ENCODE results near the gene PEAK3.

PEAK3 gene

DNA sequence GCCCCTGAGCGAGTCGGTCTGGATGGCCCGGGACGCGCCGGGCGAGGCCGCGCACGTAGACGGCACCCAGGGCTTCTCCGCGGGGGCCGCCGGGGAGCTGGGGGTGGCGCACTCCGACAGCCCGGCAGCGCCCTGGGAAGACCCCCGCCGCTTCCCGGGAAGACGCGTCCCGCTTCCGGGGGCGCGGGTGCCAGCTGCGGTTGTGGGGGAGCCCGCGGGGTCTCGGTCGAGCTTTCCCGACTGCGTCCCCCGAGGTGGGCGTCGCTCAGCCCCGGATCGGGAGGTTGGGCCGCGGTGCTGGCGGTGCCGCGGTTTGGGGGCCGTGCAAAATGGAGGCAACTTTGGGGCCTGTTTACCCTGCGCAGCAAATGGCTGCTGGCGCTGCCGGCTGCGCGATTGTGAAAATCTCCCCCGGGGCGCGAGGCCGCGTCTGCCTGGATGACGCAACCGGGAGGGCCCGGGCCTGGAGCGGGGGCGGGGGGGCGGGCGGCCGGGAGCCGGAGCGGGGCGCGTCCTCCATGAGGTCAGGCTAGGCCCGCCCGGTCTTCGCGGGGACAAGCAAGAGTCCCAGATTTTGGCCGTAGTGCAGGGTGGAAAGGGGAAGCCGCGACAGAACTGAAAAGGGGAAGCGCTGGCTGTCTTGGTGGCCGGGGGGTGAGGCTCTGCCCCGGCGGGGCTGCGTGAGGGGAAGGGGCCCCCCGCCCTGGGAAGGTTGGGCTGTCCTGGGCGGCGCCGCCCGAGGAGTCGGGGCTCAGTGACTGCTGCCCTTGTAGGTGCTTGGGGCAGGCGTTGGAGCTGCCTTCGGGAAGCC, 11.3 kb downstream of the PEAK3 start:
- DNase-seq (ENCODE audit: low read depth): peak; percentile 59

DNA sequence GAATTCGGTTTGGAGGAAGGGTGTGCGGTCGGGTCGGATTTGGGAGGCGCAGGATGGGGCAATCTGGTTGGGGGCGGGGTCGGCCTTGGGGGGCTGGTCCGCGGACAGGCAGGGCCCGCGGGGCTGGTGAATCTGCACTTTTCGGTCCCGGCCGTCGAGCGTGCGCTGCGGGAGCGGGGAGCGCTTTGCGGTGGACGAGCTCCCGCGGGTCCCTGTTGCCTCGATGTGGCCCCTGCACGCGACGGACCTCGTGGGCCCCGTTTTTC, 11.9 kb downstream of the PEAK3 start:
- no peak for DNase-seq (ENCODE audit: low read depth)

DNA sequence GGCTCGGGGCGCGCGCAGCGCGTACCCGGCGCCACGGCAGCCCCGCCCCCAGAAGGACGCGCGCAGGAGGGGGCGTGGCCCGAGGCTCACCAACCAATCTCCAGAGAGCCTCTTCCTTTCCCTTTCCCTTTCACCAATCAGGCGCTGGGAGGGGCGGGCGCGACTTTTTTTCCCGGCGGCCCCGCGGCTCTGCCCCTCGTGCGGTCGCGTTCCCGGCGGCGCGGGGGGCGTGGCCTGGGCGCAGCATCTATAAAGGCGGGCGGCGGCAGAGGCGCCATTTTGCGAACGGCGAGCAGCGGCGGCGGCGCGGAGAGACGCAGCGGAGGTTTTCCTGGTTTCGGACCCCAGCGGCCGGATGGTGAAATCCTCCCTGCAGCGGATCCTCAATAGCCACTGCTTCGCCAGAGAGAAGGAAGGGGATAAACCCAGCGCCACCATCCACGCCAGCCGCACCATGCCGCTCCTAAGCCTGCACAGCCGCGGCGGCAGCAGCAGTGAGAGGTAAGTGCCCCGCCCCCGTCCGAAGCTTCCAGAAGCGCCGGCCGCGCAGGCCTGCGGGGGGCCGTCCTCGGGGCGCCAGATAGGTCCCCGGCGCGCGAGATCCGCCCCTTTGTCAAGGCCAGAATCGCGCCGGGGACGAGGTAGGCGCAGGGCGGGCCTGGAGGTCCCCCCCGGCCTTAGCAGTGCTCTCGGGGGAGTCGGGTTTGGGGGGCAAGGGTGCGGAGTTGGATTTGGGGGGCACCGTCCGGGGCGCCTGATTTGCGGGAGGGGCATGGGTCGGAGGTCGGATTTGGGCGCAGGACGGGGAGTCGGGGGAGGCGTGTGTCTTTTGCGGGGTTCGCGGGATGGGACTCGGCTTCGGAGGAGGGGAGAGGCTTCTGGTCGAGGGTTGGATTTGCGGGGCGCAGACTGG, 12.5 kb downstream of the PEAK3 start:
- peak; percentile 99 for DNase-seq (ENCODE audit: low read depth)

DNA sequence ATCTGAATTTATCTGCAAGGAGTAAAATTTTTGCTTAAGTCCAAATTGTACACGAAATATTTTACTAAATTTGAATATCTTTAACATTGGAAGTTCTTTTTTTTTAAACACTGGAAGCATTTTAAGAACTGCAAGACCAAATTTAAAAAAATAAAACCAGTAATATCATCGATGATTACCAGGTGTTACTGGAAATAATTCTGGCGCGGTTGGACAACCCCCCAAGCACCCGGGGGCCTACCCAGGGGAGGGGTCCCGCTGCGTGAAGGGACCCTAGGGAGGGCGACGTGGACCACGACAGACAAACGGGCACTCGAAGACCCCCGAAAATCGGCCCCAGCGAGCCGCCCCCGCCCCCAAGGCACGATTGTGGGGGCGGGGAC, 13.1 kb downstream of the PEAK3 start:
- DNase-seq (ENCODE audit: low read depth): no peak

DNA sequence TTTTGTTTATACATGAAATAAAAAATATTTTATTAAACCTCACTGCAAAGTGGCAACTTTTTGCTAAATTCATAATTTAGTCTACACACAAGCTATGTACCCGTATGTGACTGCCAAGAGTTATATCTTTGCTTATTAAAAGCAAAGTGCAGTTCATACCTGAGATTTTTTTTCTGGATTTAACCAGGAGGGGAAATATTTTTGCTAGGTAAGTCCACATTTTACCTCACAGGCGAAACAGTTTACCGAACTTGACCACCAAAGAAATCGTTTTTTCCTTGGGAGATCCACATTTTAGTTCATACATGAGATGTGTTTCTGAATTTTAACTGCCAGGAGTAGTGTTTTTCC, 13.5 kb downstream of the PEAK3 start:
- no peak for DNase-seq (ENCODE audit: low read depth)

DNA sequence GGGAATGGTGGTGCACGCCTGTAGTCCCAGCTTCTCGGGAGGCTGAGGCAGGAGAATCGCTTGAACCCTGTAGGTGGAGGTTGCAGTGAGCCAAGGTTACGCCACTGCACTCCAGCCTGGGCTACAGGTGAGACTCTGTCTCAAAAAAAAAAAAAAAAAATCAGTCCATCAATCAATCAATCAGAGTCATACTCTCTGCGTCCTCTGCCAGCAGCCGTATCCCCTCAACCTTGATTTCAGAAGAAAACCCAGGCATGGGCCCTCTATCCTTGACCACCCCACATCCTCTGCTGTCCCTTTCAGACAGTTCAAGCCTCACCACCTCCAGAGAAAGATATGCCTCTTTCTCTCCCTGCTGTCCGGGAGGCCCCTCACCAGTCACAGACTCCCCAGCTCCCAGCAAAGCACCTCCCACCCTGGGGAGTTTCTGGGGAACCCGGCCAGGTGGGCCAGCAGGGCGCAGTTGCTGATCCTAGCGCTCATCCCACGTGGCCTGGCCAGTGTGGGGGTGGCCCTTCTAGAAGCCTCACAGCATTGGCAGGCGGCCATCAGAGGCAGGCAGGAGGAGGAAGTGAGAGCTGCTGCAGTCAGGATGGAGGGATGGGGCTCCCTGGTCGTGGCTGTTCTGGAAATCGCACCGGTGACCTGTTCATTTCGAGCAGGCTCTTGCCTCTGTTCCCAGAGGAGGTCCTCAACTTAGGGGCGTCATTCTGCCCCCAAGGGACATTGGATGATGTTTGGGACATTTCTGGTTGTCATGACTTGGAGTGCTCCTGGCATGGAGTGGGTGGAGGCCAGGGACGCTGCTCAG, 15.6 kb downstream of the PEAK3 start:
- no peak for DNase-seq (ENCODE audit: low read depth)

DNA sequence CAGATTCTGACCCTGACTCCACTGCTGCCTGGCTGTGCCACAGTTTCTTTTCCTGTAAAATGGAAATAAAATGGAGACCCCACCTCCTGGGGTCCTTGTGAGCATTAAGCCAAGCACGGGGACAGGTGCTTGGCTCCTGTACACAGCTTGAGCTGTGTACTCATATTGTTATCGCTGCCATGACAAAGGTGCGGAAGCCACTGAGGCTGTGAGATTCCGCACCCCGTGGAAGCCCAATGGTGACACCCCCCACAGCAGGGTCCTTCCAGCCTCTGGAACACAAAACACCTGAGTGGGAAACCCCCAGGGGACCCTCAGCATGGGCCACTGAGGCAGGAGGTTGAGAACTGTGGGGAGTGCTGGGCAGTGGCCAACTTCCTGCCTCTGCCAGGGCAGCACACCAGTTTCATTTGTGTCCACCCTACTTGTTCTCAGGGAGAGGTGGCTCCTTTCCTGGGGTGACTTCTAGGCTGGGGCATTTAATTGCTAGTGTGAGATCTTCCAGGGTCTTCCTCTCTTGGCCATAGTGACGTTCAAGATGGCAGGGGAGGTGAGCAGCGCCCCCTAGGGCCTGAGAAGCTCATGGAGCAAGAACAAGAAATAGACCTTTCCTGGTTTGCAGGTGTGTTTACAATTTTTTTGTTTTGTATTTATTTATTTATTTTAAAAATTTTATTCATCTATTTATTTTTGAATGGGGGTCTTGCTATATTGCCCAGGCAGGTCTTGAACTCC, 20.4 kb downstream of the PEAK3 start:
- DNase-seq (ENCODE audit: low read depth): no peak

DNA sequence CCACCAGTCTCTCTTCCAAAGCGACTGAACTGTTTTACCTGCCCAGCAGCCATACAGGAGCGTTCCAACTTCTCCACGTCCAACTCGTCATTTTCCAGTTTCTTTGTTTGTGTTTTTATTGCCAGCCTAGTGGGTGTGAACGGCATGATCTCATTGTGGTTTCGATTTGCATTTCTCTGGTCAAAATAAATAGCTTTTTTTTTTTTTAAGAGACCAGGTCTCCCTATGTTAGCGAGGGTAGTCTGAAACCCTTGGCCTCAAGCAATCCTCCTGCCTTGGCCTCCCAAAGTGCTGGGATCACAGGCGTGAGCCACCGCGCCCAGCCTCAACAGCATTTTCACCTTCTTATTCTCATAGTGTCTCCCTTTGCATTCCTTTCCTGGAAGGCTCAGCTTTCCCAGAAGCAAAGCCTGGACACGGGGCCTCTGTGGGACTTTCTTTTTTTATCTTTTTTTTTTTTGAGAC, 21.6 kb downstream of the PEAK3 start:
- no peak for DNase-seq (ENCODE audit: low read depth)

DNA sequence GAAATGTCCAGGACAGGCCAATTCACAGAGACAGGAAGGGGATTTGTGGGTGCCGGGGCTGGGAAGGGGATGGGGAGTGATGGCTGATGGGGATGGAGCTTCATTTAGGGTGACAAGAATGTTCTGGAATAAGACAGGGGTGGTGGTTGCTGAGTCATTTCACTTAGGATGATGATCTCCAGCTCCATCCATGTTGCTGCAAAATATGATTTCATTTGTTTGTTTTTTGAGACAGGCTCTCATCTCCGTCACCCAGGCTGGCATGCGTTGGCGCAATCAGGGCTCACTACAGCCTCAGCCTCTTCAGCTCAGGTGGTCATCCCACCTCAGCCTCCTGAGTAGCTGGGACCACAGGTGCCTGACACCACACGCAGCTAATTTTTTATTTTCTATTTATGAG, 22.6 kb downstream of the PEAK3 start:
- DNase-seq (ENCODE audit: low read depth): no peak

DNA sequence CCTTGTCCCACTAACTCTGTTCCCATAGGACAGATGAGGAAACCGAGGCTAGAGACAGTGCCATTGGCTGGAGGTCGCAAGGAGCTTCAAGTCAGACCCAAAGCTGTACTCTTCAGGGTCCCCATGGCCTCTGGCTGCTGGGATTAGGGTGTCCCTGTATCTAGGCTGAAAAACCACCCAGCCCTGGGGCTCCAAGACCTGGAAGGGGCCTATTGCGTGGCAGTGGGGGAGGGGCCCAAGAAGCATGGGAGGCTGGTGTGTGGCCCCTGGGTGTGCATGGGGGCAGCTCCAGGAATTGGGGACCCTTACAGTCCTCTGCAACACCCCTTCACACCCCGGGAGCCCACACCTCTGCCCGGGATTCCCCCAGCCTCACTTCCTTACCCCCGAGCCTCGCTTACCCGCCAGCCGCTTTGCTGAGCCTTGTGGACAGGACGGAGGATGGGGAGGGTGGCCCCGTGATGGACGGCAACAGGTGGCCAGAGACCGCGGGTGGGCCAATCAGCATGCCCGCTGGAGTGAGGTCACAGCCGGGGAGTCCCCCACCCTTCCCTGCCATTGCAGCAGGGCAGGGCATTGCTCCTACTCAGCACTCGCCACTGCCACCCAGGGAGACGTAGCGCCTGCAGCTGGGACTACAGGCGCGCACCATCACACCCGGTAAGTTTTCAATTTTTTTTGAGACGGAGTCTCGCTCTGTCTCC, 25.8 kb downstream of the PEAK3 start, which contains the start of gene JSRP1:
TSS of gene JSRP1 (minus strand) at position 436 of the 704 bp plus-strand sequence. CDS start 1,103 bp downstream, outside the sequence.
- DNase-seq (ENCODE audit: low read depth): no peak

DNA sequence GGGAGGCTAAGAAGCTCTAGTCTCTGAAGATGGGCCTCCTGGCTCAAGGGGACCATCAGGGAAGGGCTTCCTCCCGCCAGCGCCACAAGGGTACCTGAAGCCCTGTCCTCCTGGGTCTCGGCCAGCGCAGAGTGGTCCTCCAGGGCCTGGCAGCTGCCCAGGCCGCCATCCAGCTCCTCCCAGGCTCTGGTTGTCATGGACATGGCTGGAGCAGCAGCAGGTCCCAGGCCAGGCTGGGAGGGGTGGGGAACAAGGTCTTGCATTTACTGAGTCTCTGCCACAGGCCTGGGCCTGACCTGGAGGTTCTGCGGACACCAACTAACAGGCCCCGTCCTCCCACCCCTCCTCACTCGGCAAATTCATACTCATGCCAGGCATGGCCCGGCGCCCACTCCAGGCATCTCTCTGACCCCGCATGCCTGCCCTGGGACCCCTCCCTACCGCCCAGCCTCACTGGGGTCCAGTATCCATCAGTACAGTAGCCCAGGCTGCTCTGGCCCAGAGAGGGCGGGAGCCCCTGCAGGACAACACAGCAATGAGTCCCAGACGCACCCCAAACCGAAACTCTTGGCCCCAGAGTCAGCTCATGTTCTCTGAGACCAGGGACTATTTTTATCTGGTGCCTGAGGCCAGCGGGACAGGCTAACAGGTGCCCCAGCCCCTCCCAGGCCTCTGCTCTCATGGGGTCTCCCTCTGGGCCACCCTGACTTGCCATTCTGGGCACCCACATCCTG, 26.7 kb downstream of the PEAK3 start:
- DNase-seq (ENCODE audit: low read depth): no peak

DNA sequence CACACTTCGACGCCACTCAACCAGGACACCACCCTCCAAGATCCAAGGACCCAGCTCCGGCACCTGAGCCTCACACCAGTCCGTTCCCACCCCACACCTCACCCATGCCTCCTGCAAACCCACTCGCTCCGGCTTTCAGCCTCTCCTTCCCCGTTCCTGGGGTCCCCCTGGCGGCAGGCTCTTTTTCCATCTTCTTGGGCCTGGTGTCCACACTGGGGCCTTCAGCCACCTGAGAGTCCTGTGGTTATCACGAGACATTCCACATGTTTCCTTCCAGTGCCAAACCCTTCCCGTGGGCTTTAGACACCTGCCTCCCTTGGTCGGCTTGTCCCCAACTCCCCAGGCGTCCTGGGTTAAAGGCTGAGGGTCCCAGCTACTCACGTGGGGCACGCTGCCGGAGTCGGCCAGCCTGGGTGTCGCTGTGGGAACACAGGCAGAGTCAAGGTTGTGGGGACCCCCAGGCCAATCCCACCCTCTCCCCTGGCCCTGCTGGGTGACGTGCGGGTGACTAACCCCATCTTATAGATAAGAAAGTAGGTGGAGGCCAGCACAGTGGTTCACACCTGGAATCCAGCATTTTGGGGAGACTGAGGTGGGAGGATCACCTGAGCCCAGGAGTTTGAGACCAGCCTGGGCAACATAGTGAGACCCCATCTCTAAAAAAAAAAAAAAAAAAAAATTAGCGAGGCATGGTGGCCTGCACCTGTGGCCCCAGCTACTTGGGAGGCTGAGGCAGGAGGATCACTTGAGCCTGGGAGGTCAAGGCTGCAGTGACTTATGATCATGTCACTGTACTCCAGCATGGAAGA, 27.7 kb downstream of the PEAK3 start:
- DNase-seq (ENCODE audit: low read depth): no peak

DNA sequence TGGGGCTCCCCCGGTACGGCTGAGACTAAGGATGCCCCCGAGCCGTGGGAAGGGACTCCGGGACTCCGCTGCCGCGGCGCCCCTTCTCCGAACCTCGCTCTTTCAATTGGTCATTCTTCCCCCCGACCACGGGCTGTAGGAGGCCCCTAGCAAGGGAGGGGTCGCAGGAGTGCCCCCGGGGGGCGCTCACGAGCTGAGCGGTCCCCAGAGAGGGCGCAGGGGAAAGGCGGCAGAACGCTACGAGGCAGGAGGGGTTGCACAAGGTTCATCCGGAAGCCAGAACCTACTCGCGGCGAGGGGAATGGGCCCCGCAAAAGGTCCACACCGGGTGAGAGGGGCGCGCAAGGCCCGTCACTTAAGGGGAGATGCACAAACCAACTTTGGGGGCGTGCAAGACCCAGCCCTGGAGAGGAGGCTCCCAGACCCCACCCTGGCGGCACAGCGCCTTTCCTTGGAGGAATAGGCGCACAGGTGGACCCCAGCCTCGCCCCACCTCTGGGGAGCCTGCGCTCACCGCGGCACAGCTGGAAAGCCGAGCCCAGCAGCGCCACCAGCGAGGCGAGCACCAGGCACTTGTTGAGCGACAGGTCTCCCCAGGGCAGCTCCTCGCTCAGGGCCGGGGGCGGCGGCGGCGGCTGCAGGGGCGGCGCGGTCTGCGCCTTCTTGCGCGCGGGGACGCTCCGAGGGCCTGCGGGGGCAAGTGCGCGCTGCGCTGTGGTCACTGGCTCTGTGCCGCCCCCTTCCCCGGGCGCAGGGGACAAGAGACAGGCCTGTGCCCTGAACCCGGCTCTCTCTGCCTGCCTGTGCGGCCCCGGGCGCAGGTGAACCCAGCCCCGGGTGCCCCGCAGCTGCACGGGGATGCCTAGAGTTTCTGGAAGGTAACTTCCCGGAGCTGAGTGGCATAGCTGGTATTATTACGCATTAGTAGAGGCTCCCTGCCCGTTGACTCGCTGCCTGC, 28.6 kb downstream of the PEAK3 start:
- DNase-seq (ENCODE audit: low read depth): no peak

DNA sequence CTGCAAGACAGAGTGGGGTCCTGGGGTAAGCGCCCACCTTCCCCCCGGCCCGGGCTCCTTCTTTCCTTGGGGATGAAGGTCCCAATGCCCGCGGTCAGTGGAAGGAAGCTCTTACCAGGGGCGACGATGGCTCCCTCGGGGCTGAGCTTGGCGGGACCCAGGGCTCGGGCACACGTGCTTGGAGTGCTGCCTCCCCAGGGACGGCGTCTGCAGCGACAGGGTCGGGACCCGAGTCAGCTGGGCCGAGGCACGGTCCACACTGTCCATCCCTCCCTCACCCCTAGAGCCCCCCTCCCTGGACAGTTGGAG, 29.2 kb downstream of the PEAK3 start:
- no peak for DNase-seq (ENCODE audit: low read depth)

DNA sequence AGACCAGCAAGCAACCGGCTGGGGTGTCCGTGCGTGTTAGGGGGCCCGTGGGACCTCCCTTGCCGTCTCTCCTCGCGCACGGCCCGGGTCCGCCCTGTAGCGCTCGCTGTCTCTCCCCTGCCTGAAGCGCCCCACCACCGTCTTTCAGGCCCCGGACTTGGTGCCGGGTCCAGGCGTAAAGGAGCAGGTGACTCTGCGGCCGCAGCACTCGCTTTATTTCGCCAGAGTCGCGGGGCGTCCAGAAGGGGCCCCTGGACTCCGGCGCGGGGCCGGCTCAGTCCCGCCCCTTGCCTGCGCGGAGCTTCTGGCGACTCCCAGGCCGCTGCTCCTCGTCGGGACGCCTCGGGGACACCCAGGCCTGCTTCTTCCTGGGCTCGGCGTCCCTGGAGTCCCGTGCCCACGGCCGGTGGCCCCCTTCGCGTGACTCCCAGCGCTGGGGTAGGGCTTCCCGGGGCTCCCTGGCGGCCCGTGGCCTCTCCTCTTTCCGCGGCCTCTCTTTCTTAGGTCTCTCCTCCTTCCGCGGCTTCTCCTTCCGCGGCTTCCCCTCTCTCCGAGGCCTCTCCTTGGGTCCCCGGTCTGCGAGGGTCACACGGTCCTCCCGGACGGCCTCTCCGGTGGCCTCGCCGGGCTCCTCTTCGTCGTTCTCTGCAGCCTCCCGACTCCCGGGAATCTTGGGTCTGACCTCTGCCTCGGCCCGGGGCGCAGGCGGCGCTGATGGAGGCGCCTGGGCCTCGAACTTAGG, 29.7 kb downstream of the PEAK3 start:
- DNase-seq (ENCODE audit: low read depth): no peak

DNA sequence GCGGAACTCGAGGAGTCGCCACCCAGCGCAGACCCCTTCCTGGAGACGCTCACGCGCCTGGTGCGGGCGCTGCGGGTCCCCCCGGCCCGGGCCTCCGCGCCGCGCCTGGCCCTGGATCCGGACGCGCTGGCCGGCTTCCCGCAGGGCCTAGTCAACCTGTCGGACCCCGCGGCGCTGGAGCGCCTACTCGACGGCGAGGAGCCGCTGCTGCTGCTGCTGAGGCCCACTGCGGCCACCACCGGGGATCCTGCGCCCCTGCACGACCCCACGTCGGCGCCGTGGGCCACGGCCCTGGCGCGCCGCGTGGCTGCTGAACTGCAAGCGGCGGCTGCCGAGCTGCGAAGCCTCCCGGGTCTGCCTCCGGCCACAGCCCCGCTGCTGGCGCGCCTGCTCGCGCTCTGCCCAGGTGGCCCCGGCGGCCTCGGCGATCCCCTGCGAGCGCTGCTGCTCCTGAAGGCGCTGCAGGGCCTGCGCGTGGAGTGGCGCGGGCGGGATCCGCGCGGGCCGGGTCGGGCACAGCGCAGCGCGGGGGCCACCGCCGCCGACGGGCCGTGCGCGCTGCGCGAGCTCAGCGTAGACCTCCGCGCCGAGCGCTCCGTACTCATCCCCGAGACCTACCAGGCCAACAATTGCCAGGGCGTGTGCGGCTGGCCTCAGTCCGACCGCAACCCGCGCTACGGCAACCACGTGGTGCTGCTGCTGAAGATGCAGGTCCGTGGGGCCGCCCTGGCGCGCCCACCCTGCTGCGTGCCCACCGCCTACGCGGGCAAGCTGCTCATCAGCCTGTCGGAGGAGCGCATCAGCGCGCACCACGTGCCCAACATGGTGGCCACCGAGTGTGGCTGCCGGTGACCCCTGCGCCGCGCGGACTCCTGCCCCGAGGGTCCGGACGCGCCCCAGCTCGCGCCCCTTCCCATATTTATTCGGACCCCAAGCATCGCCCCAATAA, 30.6 kb downstream of the PEAK3 start:
- DNase-seq (ENCODE audit: low read depth): no peak

DNA sequence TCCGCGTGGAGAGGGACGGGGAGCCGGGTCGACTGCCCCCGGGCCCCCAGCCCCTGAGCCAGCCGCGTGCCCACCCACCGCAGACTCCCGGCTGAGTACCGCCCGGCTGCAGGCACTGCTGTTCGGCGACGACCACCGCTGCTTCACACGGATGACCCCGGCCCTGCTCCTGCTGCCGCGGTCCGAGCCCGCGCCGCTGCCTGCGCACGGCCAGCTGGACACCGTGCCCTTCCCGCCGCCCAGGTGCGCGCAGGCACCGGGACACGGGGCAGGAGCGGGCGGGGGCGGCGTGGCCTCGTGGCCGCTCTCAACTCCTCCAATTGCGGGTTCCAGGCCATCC, 31.2 kb downstream of the PEAK3 start:
- DNase-seq (ENCODE audit: low read depth): no peak
